HUES48 (cell line): Measurements from ENCODE around the gene CSHL1.

ENCODE experiments used
- H3K27ac ChIP-seq: one replicate; pipeline ENCODE4 v1.7.0; 2013; ENCODE audit warnings: low read depth, low read length, inconsistent platforms
- H3K27me3 ChIP-seq: 2 replicates; pipeline ENCODE4 v1.6.1; 2013; ENCODE audit warnings: mild to moderate bottlenecking, low read length; ENCODE audit not compliant: control insufficient read depth, insufficient read depth
- H3K36me3 ChIP-seq: 2 replicates; pipeline ENCODE4 v1.6.1; 2013; ENCODE audit warnings: low read length; ENCODE audit not compliant: control insufficient read depth, insufficient read depth
- H3K4me1 ChIP-seq: 2 replicates; pipeline ENCODE4 v1.6.1; 2013; ENCODE audit warnings: mild to moderate bottlenecking, low read length; ENCODE audit not compliant: control insufficient read depth, insufficient read depth
- H3K4me3 ChIP-seq: 2 replicates; pipeline ENCODE4 v1.5.1; 2013; ENCODE audit warnings: mild to moderate bottlenecking, low read depth, low read length
- H3K9ac ChIP-seq: 2 replicates; pipeline ENCODE4 v1.6.1; 2013; ENCODE audit warnings: mild to moderate bottlenecking, low read depth, low read length, moderate library complexity
- H3K9me3 ChIP-seq: 2 replicates; pipeline ENCODE4 v1.6.1; 2013; ENCODE audit warnings: low read length; ENCODE audit not compliant: control insufficient read depth, insufficient read depth

CSHL1 gene

GRCh38 chr17:63947711-63948330 lies 36.8 kb upstream of the CSHL1 start:
- no peak overlapping the region for H3K4me3 ChIP-seq
- no peak overlapping the region for H3K27ac ChIP-seq
- H3K4me1 ChIP-seq: no peaks in the 10 kb centered on the region

GRCh38 chr17:63946440-63947363 lies 35.6 kb upstream of the CSHL1 start:
- no peaks in the 10 kb centered on the region for H3K27me3 ChIP-seq
- no peak overlapping the region for H3K4me3 ChIP-seq
- no peak overlapping the region for H3K27ac ChIP-seq
- H3K4me1 ChIP-seq: no peaks in the 10 kb centered on the region
- no peaks in the 10 kb centered on the region for H3K9me3 ChIP-seq
- 0 out of 2 replicates have a peak, but pooled peaks cover 7% of the 10 kb centered on the region for H3K36me3 ChIP-seq
- no peak overlapping the region for H3K9ac ChIP-seq

More at GRCh38 chr17:63947711-63948330, 36.8 kb upstream of the CSHL1 start:
- Histone ChIP-seq H3K36me3 (no peaks in the 10 kb centered on the region), H3K27me3 (no peaks in the 10 kb centered on the region), H3K9ac (no peak overlapping the region), H3K9me3 (no peaks in the 10 kb centered on the region)

GRCh38 chr17:63945784-63946439 lies 34.9 kb upstream of the CSHL1 start:
- H3K4me1 ChIP-seq: no peaks in the 10 kb centered on the region
- no peaks in the 10 kb centered on the region for H3K9me3 ChIP-seq
- H3K36me3 ChIP-seq: peaks cover 12% of the 10 kb centered on the region; the same call in 1 of the 2 replicates
- no peak overlapping the region for H3K4me3 ChIP-seq
- H3K27ac ChIP-seq: no peak overlapping the region
- no peaks in the 10 kb centered on the region for H3K27me3 ChIP-seq
- no peak overlapping the region for H3K9ac ChIP-seq

- Histone ChIP-seq H3K4me1 (no peaks in the 10 kb centered on the region), H3K27ac (no peak overlapping the region), H3K4me3 (no peak overlapping the region), H3K36me3 (peaks cover 15% of the 10 kb centered on the region; the same call in 1 of the 2 replicates), H3K9me3 (no peaks in the 10 kb centered on the region), H3K27me3 (no peaks in the 10 kb centered on the region), H3K9ac (no peak overlapping the region)
These were observed 33.9 kb upstream of the CSHL1 start for GRCh38 chr17:63944736-63945499.

- Histone ChIP-seq H3K4me3 (no peak overlapping the region), H3K9me3 (no peaks in the 10 kb centered on the region), H3K36me3 (peaks cover 15% of the 10 kb centered on the region; the same call in 1 of the 2 replicates), H3K27me3 (no peaks in the 10 kb centered on the region), H3K27ac (no peak overlapping the region), H3K9ac (no peak overlapping the region), H3K4me1 (no peaks in the 10 kb centered on the region)
These were observed 32.7 kb upstream of the CSHL1 start for GRCh38 chr17:63943745-63944144.

GRCh38 chr17:63942309-63942985 lies 31.4 kb upstream of the CSHL1 start:
- H3K4me1 ChIP-seq: no peaks in the 10 kb centered on the region
- H3K9me3 ChIP-seq: no peaks in the 10 kb centered on the region
- H3K4me3 ChIP-seq: no peak overlapping the region
- no peak overlapping the region for H3K9ac ChIP-seq
- no peaks in the 10 kb centered on the region for H3K27me3 ChIP-seq
- H3K36me3 ChIP-seq: peaks cover 15% of the 10 kb centered on the region; the same call in 1 of the 2 replicates
- no peak overlapping the region for H3K27ac ChIP-seq

DNA sequence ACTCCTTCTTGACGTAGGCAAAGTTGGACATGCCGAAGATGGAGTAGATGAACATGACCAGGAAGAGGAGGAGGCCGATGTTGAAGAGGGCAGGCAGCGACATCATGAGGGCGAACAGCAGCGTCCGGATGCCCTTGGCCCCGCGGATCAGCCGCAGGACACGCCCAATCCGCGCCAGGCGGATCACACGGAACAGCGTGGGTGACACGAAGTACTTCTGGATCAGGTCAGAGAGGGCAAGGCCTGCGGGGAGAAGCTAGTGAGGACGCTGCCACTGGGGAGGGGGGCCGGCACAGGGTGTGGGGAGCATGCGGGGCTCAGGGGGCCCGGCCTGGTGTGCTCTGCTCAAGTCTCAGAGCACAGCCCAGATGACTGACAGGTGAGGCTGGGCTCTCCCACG lies 30.7 kb upstream of the CSHL1 start:
- H3K27ac ChIP-seq: no peak overlapping the region

DNA sequence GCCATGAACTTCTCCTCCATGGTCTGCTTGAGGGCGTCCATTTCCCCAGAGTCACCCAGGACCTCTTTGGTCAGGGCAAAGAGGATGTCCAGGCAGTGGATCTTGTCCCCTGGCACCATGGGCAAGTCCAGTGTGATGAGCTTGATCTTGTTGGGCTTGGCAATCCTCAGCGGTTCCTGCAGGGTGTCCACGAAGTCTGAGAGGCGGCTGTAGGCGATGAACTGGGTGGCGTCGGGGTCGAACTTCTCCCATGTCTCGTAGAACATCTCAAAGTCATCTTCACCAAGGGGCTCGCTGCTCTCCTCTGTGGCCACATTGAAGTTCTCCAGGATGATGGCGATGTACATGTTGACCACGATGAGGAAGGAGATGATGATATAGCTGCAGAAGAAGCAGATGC lies 30.1 kb upstream of the CSHL1 start:
- H3K27ac ChIP-seq: no peak overlapping the region
- H3K9ac ChIP-seq: no peak overlapping the region
- no peaks in the 10 kb centered on the region for H3K4me1 ChIP-seq
- no peak overlapping the region for H3K4me3 ChIP-seq
- no peaks in the 10 kb centered on the region for H3K27me3 ChIP-seq
- H3K9me3 ChIP-seq: no peaks in the 10 kb centered on the region
- H3K36me3 ChIP-seq: peaks cover 15% of the 10 kb centered on the region; the same call in 1 of the 2 replicates

More for the DNA sequence above, 30.7 kb upstream of the CSHL1 start:
- Histone ChIP-seq H3K27me3 (no peaks in the 10 kb centered on the region), H3K4me3 (no peak overlapping the region), H3K9me3 (no peaks in the 10 kb centered on the region), H3K4me1 (no peaks in the 10 kb centered on the region), H3K36me3 (peaks cover 15% of the 10 kb centered on the region; the same call in 1 of the 2 replicates), H3K9ac (no peak overlapping the region)

DNA sequence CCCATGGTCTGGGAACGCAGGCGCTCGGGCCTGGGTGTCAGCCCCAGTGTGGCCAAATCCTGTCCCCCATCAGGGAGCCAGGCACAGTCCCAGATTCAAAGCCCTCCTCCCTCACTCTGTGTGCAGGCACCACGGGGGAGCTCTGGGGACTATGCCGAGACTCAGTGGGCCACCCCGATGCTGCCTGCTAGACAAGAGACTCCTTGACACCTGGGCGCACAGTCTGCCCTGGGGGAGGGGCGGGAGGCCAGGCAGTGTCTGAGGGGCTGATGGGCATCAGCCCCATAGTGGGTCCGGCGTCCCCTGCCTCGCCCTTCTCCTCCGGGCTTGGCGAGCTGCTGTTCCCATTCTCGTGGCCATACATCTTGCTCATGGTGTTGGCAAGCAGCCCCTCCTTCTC lies 29.5 kb upstream of the CSHL1 start:
- H3K9ac ChIP-seq: no peak overlapping the region
- no peaks in the 10 kb centered on the region for H3K9me3 ChIP-seq
- H3K4me1 ChIP-seq: no peaks in the 10 kb centered on the region
- H3K36me3 ChIP-seq: peaks cover 15% of the 10 kb centered on the region; the same call in 1 of the 2 replicates
- no peak overlapping the region for H3K27ac ChIP-seq
- no peaks in the 10 kb centered on the region for H3K27me3 ChIP-seq
- H3K4me3 ChIP-seq: no peak overlapping the region

DNA sequence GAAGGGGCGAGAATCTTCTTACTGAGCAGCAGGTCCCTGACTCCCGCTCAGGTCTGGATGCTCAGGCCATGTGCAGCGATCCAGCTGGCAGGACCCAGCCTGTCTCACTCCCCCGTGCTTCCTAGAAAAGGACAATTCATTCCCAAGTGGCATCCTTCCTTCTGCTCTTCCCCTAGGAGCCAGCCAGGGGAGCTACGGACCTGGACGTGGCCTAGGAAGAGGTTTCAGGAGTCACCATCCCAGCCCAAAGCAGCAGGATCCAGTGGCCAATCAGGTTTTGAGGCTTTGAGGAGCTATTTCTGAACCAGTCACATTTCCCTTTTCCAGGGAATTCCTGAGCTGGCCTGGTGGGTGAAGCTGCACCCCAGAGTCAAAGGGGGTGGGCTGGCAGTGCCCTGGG lies 28.8 kb upstream of the CSHL1 start:
- no peak overlapping the region for H3K9ac ChIP-seq
- H3K4me1 ChIP-seq: no peaks in the 10 kb centered on the region
- H3K27ac ChIP-seq: no peak overlapping the region

More for the DNA sequence above, 28.8 kb upstream of the CSHL1 start:
- H3K36me3 ChIP-seq: peaks cover 15% of the 10 kb centered on the region; the same call in 1 of the 2 replicates
- no peaks in the 10 kb centered on the region for H3K27me3 ChIP-seq
- no peaks in the 10 kb centered on the region for H3K9me3 ChIP-seq
- H3K4me3 ChIP-seq: no peak overlapping the region
